LNCAP (cell line): ENCODE measurements around the gene CBARP.

Source experiments
- CTCF ChIP-seq: fragments of 450-650 bp; IDR thresholded peaks from 2 replicates; pipeline ENCODE4 v1.5.1; 2017; ENCODE audit warnings: mild to moderate bottlenecking

Gene CBARP

GRCh38 chr19:1278074-1278473 is 40.3 kb upstream of the CBARP start:
- no peak for TF ChIP-seq CTCF

- TF ChIP-seq CTCF: no peak
Measured at GRCh38 chr19:1277061-1277460, 39.3 kb upstream of the CBARP start.

- TF ChIP-seq CTCF: no peak
Measured at GRCh38 chr19:1276628-1277022, 38.8 kb upstream of the CBARP start.

- no peak for TF ChIP-seq CTCF
Measured at GRCh38 chr19:1275976-1276627, 38.3 kb upstream of the CBARP start.

- TF ChIP-seq CTCF: no peak
Measured at GRCh38 chr19:1275260-1275975, 37.6 kb upstream of the CBARP start, which contains the start of gene FAM174C. Gene FAM174C (plus strand): TSS chr19:1275530. CDS start chr19:1275550, 20 bp downstream.

- no peak for TF ChIP-seq CTCF
Measured at GRCh38 chr19:1274852-1275259, 37.1 kb upstream of the CBARP start.

- no peak for TF ChIP-seq CTCF
Measured at GRCh38 chr19:1274081-1274851, 36.5 kb upstream of the CBARP start.
